Adipocyte (in vitro differentiated cells): ENCODE measurements around the gene TTLL6.

Experiments used
- DNase-seq: peaks from one replicate; pipeline ENCODE4 v3.0.0-alpha.2; 2015; ENCODE audit warnings: low read depth
- H3K27me3 ChIP-seq: replicated peaks from 2 replicates; pipeline ENCODE4 v1.7.0; 2013; ENCODE audit warnings: mild to moderate bottlenecking, low read length, moderate library complexity; ENCODE audit not compliant: control insufficient read depth, insufficient read depth
- H3K36me3 ChIP-seq: 2 replicates; pipeline ENCODE4 v1.7.0; 2013; ENCODE audit warnings: low read length, mild to moderate bottlenecking, moderate library complexity; ENCODE audit not compliant: control insufficient read depth, insufficient read depth, severe bottlenecking
- H3K4me1 ChIP-seq: 2 replicates; pipeline ENCODE4 v1.7.0; 2013; ENCODE audit warnings: mild to moderate bottlenecking, low read length, moderate library complexity; ENCODE audit not compliant: control insufficient read depth, insufficient read depth
- H3K4me3 ChIP-seq: 2 replicates; pipeline ENCODE4 v1.7.0; 2013; ENCODE audit warnings: mild to moderate bottlenecking, low read length, moderate library complexity
- H3K9ac ChIP-seq: 2 replicates; pipeline ENCODE4 v1.7.0; 2013; ENCODE audit warnings: mild to moderate bottlenecking, low read length, moderate library complexity
- H3K9me3 ChIP-seq: 2 replicates; pipeline ENCODE4 v1.7.0; 2013; ENCODE audit warnings: mild to moderate bottlenecking, low read length, moderate library complexity; ENCODE audit not compliant: control insufficient read depth

The TTLL6 gene

GRCh38 chr17:48790607-48791127 lies 26.4 kb downstream of the TTLL6 start:
- DNase-seq: no peak
- Histone ChIP-seq H3K9me3 (no peaks in the 10 kb centered on the region), H3K4me3 (no peak overlapping the region), H3K4me1 (peaks cover 29% of the 10 kb centered on the region), H3K36me3 (no peaks in the 10 kb centered on the region), H3K9ac (no peak overlapping the region), H3K27me3 (peaks cover 28% of the 10 kb centered on the region)

- Histone ChIP-seq H3K27me3 (peaks cover 51% of the 10 kb centered on the region), H3K4me1 (peaks cover 17% of the 10 kb centered on the region)
- no peak for DNase-seq
These were observed 29.2 kb downstream of the TTLL6 start for GRCh38 chr17:48787828-48788227.

GRCh38 chr17:48779421-48779820 lies 37.6 kb downstream of the TTLL6 start:
- no peak overlapping the region for H3K4me3 ChIP-seq
- H3K4me1 ChIP-seq: no peaks in the 10 kb centered on the region
- H3K9me3 ChIP-seq: peaks cover 10% of the 10 kb centered on the region
- DNase-seq: no peak
- no peaks in the 10 kb centered on the region for H3K36me3 ChIP-seq
- no peak overlapping the region for H3K9ac ChIP-seq
- H3K27me3 ChIP-seq: peaks cover 31% of the 10 kb centered on the region

More at GRCh38 chr17:48787828-48788227, 29.2 kb downstream of the TTLL6 start:
- H3K36me3 ChIP-seq: no peaks in the 10 kb centered on the region
- no peaks in the 10 kb centered on the region for H3K9me3 ChIP-seq
- no peak overlapping the region for H3K9ac ChIP-seq
- no peak overlapping the region for H3K4me3 ChIP-seq

- Histone ChIP-seq H3K4me1 (no peaks in the 10 kb centered on the region), H3K9me3 (peaks cover 10% of the 10 kb centered on the region), H3K9ac (no peak overlapping the region), H3K36me3 (no peaks in the 10 kb centered on the region), H3K4me3 (no peak overlapping the region), H3K27me3 (peaks cover 31% of the 10 kb centered on the region)
- DNase-seq: no peak
These were observed 40.4 kb downstream of the TTLL6 start for GRCh38 chr17:48776602-48777001.

- no peak overlapping the region for H3K4me3 ChIP-seq
- no peak for DNase-seq
These were observed 43.8 kb downstream of the TTLL6 start for GRCh38 chr17:48773245-48773644.

GRCh38 chr17:48770954-48771353 lies 46.1 kb downstream of the TTLL6 start:
- Histone ChIP-seq H3K36me3 (no peaks in the 10 kb centered on the region), H3K4me1 (no peaks in the 10 kb centered on the region), H3K27me3 (peaks cover 25% of the 10 kb centered on the region), H3K9ac (no peak overlapping the region), H3K9me3 (peaks cover 3% of the 10 kb centered on the region), H3K4me3 (no peak overlapping the region)
- no peak for DNase-seq

More at GRCh38 chr17:48773245-48773644, 43.8 kb downstream of the TTLL6 start:
- Histone ChIP-seq H3K9ac (no peak overlapping the region), H3K4me1 (no peaks in the 10 kb centered on the region), H3K36me3 (no peaks in the 10 kb centered on the region), H3K27me3 (peaks cover 23% of the 10 kb centered on the region), H3K9me3 (peaks cover 4% of the 10 kb centered on the region)

- H3K4me3 ChIP-seq: no peak overlapping the region
- no peaks in the 10 kb centered on the region for H3K4me1 ChIP-seq
- H3K36me3 ChIP-seq: no peaks in the 10 kb centered on the region
- H3K27me3 ChIP-seq: peaks cover 25% of the 10 kb centered on the region
- H3K9me3 ChIP-seq: no peaks in the 10 kb centered on the region
- no peak overlapping the region for H3K9ac ChIP-seq
- DNase-seq: no peak
These were observed 47.9 kb downstream of the TTLL6 start for GRCh38 chr17:48769009-48769675.

- no peaks in the 10 kb centered on the region for H3K36me3 ChIP-seq
- no peaks in the 10 kb centered on the region for H3K9me3 ChIP-seq
- H3K4me1 ChIP-seq: no peaks in the 10 kb centered on the region
- no peak overlapping the region for H3K4me3 ChIP-seq
- no peak overlapping the region for H3K9ac ChIP-seq
- no peak for DNase-seq
- peaks cover 32% of the 10 kb centered on the region for H3K27me3 ChIP-seq
These were observed 49.7 kb downstream of the TTLL6 start for GRCh38 chr17:48767263-48767774.

GRCh38 chr17:48761114-48761513 lies 55.9 kb downstream of the TTLL6 start:
- Histone ChIP-seq H3K27me3 (peaks cover 59% of the 10 kb centered on the region), H3K4me1 (no peaks in the 10 kb centered on the region), H3K4me3 (no peak overlapping the region), H3K36me3 (no peaks in the 10 kb centered on the region), H3K9me3 (no peaks in the 10 kb centered on the region), H3K9ac (no peak overlapping the region)
- DNase-seq: no peak

GRCh38 chr17:48760411-48760810 lies 56.6 kb downstream of the TTLL6 start:
- H3K27me3 ChIP-seq: peaks cover 66% of the 10 kb centered on the region

GRCh38 chr17:48759288-48759687 lies 57.7 kb downstream of the TTLL6 start:
- Histone ChIP-seq H3K36me3 (no peaks in the 10 kb centered on the region), H3K4me3 (no peak overlapping the region), H3K9me3 (no peaks in the 10 kb centered on the region), H3K9ac (no peak overlapping the region), H3K27me3 (peaks cover 77% of the 10 kb centered on the region), H3K4me1 (no peaks in the 10 kb centered on the region)
- no peak for DNase-seq

More at GRCh38 chr17:48760411-48760810, 56.6 kb downstream of the TTLL6 start:
- no peak for DNase-seq
- Histone ChIP-seq H3K9ac (no peak overlapping the region), H3K4me1 (no peaks in the 10 kb centered on the region), H3K9me3 (no peaks in the 10 kb centered on the region), H3K4me3 (no peak overlapping the region), H3K36me3 (no peaks in the 10 kb centered on the region)
